Endothelial cell (in vitro differentiated cells): ENCODE results near the gene SSBP3. TPM values are rescaled to one million over a fixed set of nuclear protein-coding genes. Genes with fewer than 3 reads are reported as not detected.

Experiments used
- DNase-seq: peaks from one replicate; pipeline ENCODE4 v3.0.0; 2021; ENCODE audit warnings: low spot score
- H3K27ac Mint-ChIP-seq: one replicate; pipeline ENCODE4 v1.8.0; 2021; ENCODE audit warnings: mixed read lengths, inconsistent platforms; ENCODE audit not compliant: unreplicated experiment
- H3K27me3 Mint-ChIP-seq: one replicate; pipeline ENCODE4 v1.8.0; 2021; ENCODE audit warnings: mild to moderate bottlenecking, moderate library complexity, mixed read lengths, inconsistent platforms; ENCODE audit not compliant: unreplicated experiment
- H3K36me3 Mint-ChIP-seq: one replicate; pipeline ENCODE4 v1.8.0; 2021; ENCODE audit warnings: mild to moderate bottlenecking, low read depth, mixed read lengths, inconsistent platforms; ENCODE audit not compliant: unreplicated experiment
- H3K4me1 Mint-ChIP-seq: one replicate; pipeline ENCODE4 v1.8.0; 2021; ENCODE audit warnings: mild to moderate bottlenecking, mixed read lengths, inconsistent platforms; ENCODE audit not compliant: unreplicated experiment
- H3K4me3 Mint-ChIP-seq: one replicate; pipeline ENCODE4 v1.8.0; 2021; ENCODE audit warnings: mild to moderate bottlenecking, mixed read lengths, inconsistent platforms; ENCODE audit not compliant: unreplicated experiment
- H3K9me3 Mint-ChIP-seq: one replicate; pipeline ENCODE4 v1.8.0; 2021; ENCODE audit warnings: mixed read lengths, inconsistent platforms; ENCODE audit not compliant: unreplicated experiment
- total RNA-seq: library from RNA; stranded (reverse); fragmentation: NEBNext Ultra II Directional; extraction: Animal tissue kit (Norgen Biotek cat#: 25700); gene quantifications from one replicate; pipeline ENCODE4 v1.2.1, GENCODE V29; 2021; ENCODE audit not compliant: unreplicated experiment
- TF ChIP-seq, protein P1 (sequence below): fragments of 200-600 bp; sonication (generic); IDR thresholded peaks from one replicate; pipeline ENCODE4 v1.5.0; 2021; ENCODE audit warnings: antibody characterized with exemption; ENCODE audit not compliant: unreplicated experiment

The SSBP3 gene
- total RNA-seq, 1 donor from 2014 or later, result 142 TPM

DNA sequence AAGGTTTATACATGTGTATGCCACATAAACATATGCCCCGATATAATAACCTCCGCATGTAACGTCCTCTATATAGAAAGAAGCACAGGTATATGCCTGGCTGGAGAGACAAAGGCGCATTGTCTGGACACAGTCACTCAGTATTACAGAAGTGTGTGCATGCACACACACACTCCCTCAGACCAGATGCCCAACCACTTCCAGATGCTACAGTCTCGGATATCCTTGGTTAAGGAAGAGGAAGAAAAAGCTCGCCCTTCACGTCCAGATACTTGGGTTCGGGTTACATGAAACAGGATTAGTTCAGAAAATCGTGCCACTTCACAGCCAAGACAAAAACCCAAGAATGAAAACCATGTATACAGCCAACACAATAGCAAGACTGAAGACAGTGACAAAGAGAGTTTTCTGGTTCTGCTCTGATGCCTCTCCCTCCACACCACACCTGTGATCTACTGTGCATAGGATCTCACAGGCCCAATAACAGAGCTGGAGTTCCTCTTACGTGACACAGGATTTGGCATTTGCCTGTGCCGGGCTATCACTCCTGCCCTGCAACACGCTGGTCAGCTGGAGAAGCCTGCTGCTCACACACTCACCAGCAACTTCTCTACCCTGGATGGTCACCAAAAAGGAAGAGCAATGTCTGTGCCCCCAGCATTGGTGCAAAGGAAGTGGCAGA, 75.0 kb downstream of the SSBP3 start:
- no peaks in the 10 kb centered on the region for H3K9me3 Mint-ChIP-seq
- H3K36me3 Mint-ChIP-seq, result peaks cover 6% of the 10 kb centered on the region
- peaks cover 90% of the 10 kb centered on the region for H3K4me1 Mint-ChIP-seq
- peak overlapping the region; percentile 9 for H3K4me3 Mint-ChIP-seq
- TF ChIP-seq, protein P1, sequence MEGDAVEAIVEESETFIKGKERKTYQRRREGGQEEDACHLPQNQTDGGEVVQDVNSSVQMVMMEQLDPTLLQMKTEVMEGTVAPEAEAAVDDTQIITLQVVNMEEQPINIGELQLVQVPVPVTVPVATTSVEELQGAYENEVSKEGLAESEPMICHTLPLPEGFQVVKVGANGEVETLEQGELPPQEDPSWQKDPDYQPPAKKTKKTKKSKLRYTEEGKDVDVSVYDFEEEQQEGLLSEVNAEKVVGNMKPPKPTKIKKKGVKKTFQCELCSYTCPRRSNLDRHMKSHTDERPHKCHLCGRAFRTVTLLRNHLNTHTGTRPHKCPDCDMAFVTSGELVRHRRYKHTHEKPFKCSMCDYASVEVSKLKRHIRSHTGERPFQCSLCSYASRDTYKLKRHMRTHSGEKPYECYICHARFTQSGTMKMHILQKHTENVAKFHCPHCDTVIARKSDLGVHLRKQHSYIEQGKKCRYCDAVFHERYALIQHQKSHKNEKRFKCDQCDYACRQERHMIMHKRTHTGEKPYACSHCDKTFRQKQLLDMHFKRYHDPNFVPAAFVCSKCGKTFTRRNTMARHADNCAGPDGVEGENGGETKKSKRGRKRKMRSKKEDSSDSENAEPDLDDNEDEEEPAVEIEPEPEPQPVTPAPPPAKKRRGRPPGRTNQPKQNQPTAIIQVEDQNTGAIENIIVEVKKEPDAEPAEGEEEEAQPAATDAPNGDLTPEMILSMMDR, result no peak
- peaks cover 13% of the 10 kb centered on the region for H3K27me3 Mint-ChIP-seq
- peak overlapping the region; percentile 76 for H3K27ac Mint-ChIP-seq
- no peak for DNase-seq

DNA sequence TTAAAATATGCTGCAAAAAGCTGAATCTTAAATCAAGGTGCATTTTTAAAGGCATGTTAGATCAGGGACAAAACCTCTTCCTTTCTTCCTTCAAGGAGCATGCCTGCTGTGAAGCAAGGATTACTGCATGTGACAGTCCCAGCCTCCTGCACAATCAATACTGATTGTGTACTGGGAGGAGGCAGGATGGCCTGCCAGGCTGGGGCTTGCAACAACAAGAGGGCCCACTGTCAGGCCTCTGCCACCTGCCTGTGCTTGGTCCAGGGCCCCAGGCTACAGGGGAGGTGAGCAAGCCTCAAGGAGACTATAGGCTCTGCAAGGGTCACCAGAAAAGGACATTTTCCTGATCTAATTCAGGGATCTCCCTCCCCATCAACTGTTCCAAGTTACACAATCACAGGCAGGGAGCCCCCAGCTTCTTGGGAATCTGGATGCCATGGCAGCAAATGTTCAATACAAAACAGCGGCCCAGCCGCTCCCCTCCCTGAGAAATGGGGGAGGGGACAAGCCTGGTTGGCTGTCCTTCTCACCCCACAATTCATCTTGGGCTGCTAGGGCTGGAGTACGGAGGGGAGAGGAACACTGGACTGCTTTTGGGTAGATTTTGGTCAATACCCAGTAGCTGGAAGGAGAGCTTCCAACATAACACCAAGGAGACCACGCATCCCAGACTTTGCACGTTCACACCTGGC, 76.7 kb downstream of the SSBP3 start:
- DNase-seq, result no peak
- no peak overlapping the region for H3K27ac Mint-ChIP-seq
- H3K4me3 Mint-ChIP-seq, result no peak overlapping the region
- no peaks in the 10 kb centered on the region for H3K9me3 Mint-ChIP-seq
- TF ChIP-seq, protein P1, result no peak
- H3K4me1 Mint-ChIP-seq, result peaks cover 88% of the 10 kb centered on the region
- peaks cover 2% of the 10 kb centered on the region for H3K36me3 Mint-ChIP-seq
- H3K27me3 Mint-ChIP-seq, result peaks cover 13% of the 10 kb centered on the region

DNA sequence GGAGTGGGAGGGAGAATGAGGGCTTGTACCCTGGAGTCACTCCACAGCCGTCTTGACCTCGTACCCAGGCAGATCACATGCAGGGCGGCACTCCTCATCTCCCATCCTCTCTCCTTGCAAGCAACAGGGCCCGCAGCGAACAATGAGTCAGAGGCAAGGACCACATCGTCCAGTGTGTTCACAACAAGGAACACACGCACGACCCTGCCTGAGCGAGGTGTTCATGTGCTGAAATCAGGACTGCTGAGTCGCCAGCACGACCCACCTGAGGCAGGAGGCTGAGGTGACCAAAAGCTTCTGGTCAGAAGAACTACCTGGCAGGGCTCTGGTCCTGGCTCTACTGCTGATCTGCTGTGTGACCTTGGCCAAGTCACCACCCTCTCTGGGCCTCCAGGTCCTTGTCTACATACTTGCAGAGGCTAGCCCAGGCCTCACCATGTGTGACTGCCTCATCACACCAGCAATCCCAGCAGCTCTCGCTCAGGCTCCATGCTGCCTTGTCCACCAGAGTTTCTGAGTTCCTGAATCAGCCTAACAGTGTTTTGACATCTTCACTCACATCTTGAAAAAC, 78.0 kb downstream of the SSBP3 start:
- H3K4me3 Mint-ChIP-seq, result peak overlapping the region; percentile 1
- H3K4me1 Mint-ChIP-seq, result peaks cover 91% of the 10 kb centered on the region
- H3K9me3 Mint-ChIP-seq, result no peaks in the 10 kb centered on the region
- peaks cover 14% of the 10 kb centered on the region for H3K27me3 Mint-ChIP-seq
- TF ChIP-seq, protein P1, result no peak
- H3K36me3 Mint-ChIP-seq, result no peaks in the 10 kb centered on the region
- no peak for DNase-seq
- peak overlapping the region; percentile 28 for H3K27ac Mint-ChIP-seq

DNA sequence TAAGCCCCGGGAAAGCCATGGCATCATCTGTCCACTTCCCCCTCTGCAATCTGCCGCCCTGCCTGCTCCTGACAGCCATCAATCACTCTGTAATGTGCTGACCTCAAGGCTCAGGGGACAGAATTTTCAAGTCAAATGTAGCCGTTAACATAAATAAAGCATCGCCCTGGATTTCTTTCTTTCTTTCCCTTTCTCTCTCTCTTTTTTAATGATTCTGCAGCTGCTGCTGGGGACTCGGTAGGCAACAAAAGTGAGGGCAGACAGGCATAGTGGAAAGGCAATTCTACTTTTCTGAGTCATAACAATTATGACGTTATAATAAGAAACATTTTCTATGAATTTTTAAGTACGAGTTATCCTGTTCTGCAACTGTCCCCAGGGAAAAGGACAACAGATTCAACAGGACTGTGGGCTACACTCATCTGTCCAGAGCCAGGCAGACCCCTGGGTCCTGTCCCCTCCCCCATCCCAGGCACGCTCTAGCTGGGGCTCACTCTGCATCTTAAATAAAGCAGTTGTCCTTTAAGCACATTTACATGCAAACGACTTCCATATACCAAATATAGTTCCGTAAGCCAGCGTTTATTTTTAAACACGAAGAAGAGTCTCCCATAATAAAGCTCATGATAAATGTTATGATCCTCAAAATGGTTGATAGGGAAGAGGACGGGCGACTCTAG, 78.7 kb downstream of the SSBP3 start:
- H3K36me3 Mint-ChIP-seq, result no peaks in the 10 kb centered on the region
- TF ChIP-seq, protein P1, result no peak
- peaks cover 91% of the 10 kb centered on the region for H3K4me1 Mint-ChIP-seq
- peak overlapping the region; percentile 28 for H3K27ac Mint-ChIP-seq
- H3K9me3 Mint-ChIP-seq, result no peaks in the 10 kb centered on the region
- H3K4me3 Mint-ChIP-seq, result peak overlapping the region; percentile 1
- DNase-seq, result no peak
- H3K27me3 Mint-ChIP-seq, result peaks cover 14% of the 10 kb centered on the region
